AG04449 (cell line): ENCODE data around the gene MTG1.

Experiments
- CTCF ChIA-PET: fragments of 350-600 bp; formaldehyde crosslinking; extraction: SDS; loops from one replicate; lab custom pipeline; 2021; ENCODE audit warnings: antibody characterized with exemption; lab: Yijun Ruan, JAX
- POLR2A ChIA-PET: fragments of 400-600, 350-600 bp; formaldehyde crosslinking; extraction: SDS; loops from one replicate; lab custom pipeline; 2020; ENCODE audit warnings: antibody characterized with exemption, inconsistent platforms; lab: Yijun Ruan, JAX
- DNase-seq: peaks from one replicate; pipeline ENCODE4 v3.0.0-alpha.2; 2010; ENCODE audit warnings: low read depth, low spot score
- H3K4me3 ChIP-seq: 2 replicates; pipeline ENCODE4 v1.5.1; 2011; ENCODE audit warnings: low read depth, mild to moderate bottlenecking, control low read depth, low read length
- CTCF ChIP-seq: IDR thresholded peaks from one replicate; pipeline ENCODE4 v1.5.1; 2011; ENCODE audit warnings: mild to moderate bottlenecking, moderate library complexity, low read length, control low read depth, inconsistent platforms; ENCODE audit not compliant: insufficient read depth; ENCODE audit errors: missing control alignments

Gene MTG1

GRCh38 chr10:133391249-133391635 lies 2.7 kb upstream of the MTG1 start:
- no peak for TF ChIP-seq CTCF
- DNase-seq: no peak
- POLR2A ChIA-PET: no interaction called here
- CTCF ChIA-PET: interaction anchor here (1.2 to 1.4 kb wide), 2 partner anchors 11 to 14 kb away, joined by 3 read pairs; no protein-coding TSS in a partner anchor
- H3K4me3 ChIP-seq: no peak overlapping the region

GRCh38 chr10:133391761-133392518 lies 2.0 kb upstream of the MTG1 start:
- CTCF ChIA-PET: interaction anchor here (1.2 kb wide), 1 partner anchor 63 kb away, joined by 5 read pairs; no protein-coding TSS in a partner anchor
- no peak overlapping the region for H3K4me3 ChIP-seq
- no peak for DNase-seq
- POLR2A ChIA-PET: no interaction called here
- TF ChIP-seq CTCF: no peak

- H3K4me3 ChIP-seq: peak overlapping the region; percentile 19
- TF ChIP-seq CTCF: no peak
- POLR2A ChIA-PET: interaction anchor here (0.7 kb wide), 1 partner anchor 15 kb away, joined by 3 read pairs; the partner anchor contains the start of gene PAOX
- no peak for DNase-seq
- CTCF ChIA-PET: no interaction called here
These were observed 425 bp upstream of the MTG1 start for GRCh38 chr10:133393401-133394063.

GRCh38 chr10:133394801-133395221 lies 854 bp downstream of the MTG1 start:
- TF ChIP-seq CTCF: no peak
- H3K4me3 ChIP-seq: peak overlapping the region; percentile 86
- no peak for DNase-seq
- CTCF ChIA-PET: interaction anchor here (3.2 kb wide), 1 partner anchor 65 kb away, joined by 8 read pairs; no protein-coding TSS in a partner anchor
- POLR2A ChIA-PET: no interaction called here

GRCh38 chr10:133396035-133396624 lies 2.2 kb downstream of the MTG1 start:
- no peak overlapping the region for H3K4me3 ChIP-seq
- CTCF ChIA-PET: interaction anchor here (3.2 kb wide), 1 partner anchor 67 kb away, joined by 8 read pairs; no protein-coding TSS in a partner anchor
- POLR2A ChIA-PET: no interaction called here
- DNase-seq: no peak
- no peak for TF ChIP-seq CTCF

- DNase-seq: no peak
- POLR2A ChIA-PET: no interaction called here
- no peak overlapping the region for H3K4me3 ChIP-seq
- CTCF ChIA-PET: no interaction called here
- no peak for TF ChIP-seq CTCF
These were observed 4.0 kb downstream of the MTG1 start for GRCh38 chr10:133397938-133398337.
